ENCODE data around the gene MED27. TPM values are rescaled to one million over a fixed set of nuclear protein-coding genes. Genes with fewer than 3 reads are reported as not detected.
"Not testable (repeated sequence)": the region's sequence is repeated elsewhere in the genome, so short reads cannot be mapped to it uniquely, and the experiment has no call there.

Gene MED27
- total RNA-seq, 1 donor from 2014 or later, result 15.8 TPM

- no peak for DNase-seq (ENCODE audit: low spot score)
Observed at GRCh38 chr9:131927091-131927490, 152.6 kb downstream of the MED27 start.

DNA sequence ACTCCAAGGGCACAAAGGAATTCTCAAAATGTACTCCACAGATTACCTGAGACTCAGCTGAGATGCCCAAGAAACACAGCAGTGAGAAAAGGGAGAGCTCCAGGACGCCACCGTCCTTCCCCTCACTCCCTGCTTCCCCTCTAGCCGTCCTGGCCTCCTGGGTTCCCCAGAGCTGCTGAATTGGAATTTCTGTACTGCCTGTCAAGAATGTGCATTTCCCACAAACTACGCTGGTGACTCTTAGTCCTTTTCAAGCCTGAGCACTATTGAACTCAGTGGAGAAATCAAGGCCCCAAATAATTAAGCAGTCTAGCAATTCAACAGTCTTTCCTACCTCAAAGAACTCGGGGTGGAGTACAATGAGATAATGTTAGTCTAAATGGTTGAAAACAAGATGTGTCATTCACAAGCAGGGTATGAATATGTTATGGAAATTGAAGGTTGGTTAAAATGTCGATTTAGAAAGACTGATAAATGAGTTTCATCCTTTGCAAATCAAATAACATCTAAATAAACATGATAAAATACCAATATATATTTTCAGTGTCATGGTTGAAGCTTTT is 153.2 kb downstream of the MED27 start:
- no peak for DNase-seq (ENCODE audit: low spot score)

- DNase-seq (ENCODE audit: low spot score), result no peak
Observed at GRCh38 chr9:131925677-131926177, 153.9 kb downstream of the MED27 start.

GRCh38 chr9:131923766-131924165 is 155.9 kb downstream of the MED27 start:
- no peak for DNase-seq (ENCODE audit: low spot score)

DNA sequence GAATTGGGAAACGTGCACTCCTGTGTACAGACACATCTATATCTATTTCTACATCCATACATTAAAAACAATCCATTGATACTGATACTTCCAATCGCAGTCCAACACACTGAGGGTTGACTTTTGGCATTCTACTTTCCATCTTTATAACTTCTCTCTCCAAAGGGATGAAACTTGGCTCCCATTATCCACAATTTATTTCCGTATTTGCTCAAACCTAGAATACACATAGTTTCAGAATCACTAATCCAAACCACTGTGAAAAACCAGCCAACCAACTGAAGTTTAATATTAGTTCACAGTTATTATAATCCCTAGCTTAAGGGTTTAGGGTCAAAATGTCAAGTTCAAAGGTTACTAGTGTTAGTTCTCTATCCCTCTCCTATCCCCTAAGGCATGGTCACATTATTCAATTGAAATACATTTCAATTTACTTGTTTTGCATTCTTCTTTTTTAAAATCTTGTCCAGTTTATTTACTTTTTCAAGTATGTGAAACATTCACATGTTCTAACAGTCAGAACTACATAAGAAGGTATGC is 156.5 kb downstream of the MED27 start:
- DNase-seq (ENCODE audit: low spot score), result no peak

DNA sequence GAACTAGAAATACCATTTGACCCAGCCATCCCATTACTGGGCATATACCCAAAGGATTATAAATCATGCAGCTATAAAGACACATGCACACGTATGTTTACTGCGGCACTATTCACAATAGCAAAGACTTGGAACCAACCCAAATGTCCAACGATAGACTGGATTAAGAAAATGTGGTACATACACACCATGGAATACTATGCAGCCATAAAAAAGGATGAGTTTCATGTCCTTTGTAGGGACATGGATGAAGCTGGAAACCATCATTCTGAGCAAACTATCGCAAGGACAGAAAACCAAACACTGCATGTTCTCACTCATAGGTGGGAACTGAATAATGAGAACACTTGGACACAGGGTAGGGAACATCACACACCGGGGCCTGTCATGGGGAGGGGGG is 158.0 kb downstream of the MED27 start:
- DNase-seq (ENCODE audit: low spot score), result not testable (repeated sequence)

DNA sequence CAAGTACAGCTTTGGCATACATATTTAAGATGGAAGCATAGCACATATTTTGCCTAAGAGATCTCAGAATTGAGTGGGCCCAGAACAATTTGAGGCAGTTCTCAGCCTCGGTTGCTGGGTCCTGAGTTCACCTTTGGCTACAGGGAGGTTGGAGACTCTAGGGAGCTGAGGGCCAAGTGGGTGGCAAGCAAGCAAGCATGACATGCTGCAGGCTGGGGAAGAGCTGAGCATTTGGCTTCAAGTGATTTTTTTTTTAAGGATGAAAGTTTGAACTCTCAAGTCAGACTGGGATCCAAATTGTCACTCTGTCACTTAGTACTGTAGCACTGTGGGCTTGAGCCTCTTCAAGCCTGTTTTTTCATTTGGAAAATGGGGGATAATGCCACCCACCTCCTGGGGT is 160.5 kb downstream of the MED27 start:
- no peak for DNase-seq (ENCODE audit: low spot score)

DNA sequence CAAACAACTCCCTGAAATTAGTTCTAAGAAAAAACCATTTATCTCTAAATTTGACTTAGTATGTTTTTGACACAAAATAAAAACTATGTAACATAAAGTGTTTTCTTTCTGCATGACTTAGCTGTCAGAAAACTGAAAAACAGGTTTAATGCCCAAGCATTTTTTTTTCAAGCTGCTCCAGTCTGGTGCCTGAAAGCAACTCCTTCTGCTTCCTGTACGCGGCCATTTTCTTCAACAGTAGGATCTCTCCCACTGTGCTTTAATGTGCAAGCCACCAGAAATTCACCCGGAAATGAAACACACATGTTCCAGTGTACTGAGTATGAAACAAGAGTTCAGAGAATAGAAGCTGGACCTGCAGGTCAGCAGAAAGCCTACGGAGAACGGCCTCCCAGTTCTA is 161.2 kb downstream of the MED27 start:
- DNase-seq (ENCODE audit: low spot score), result no peak

DNA sequence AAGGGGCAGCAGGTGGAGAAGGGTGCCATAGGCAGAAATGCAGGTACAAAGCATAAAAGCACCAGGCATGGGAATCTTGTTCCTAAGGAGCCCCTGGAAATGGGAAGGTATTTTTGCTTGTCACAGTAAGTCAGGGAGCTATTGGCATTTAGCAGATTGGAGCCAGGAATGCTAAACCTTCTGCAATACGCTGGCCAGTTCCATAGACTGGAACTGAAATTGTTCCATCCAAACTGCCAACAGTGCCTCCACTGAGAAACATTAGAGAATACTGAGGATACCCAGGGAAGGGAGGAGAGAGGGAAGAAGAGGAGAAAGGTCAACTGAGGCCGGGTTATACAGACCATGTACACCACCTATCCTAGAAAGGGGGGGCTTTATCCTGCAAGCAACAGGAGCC is 162.7 kb downstream of the MED27 start:
- DNase-seq (ENCODE audit: low spot score), result no peak

DNA sequence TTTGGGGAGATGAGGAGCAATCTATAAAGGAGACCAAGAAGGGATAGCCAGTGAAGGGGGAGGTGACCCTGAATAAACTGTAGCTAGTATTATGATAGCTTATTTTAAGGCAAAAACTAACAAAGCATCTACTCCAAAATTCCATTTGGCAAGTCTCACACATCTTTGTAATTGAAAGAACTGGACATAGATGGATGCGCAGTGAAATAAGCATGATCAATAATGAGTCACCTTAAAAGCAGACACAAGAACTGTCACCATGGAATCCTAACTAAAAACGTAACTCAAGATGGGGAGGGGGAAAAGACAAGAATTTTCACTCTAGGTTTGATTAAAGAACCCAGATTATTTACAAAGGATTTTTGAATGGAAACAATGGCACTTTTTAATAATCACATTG is 164.5 kb downstream of the MED27 start:
- DNase-seq (ENCODE audit: low spot score), result no peak

- no peak for DNase-seq (ENCODE audit: low spot score)
Observed at GRCh38 chr9:131912671-131913070, 167.0 kb downstream of the MED27 start.

DNA sequence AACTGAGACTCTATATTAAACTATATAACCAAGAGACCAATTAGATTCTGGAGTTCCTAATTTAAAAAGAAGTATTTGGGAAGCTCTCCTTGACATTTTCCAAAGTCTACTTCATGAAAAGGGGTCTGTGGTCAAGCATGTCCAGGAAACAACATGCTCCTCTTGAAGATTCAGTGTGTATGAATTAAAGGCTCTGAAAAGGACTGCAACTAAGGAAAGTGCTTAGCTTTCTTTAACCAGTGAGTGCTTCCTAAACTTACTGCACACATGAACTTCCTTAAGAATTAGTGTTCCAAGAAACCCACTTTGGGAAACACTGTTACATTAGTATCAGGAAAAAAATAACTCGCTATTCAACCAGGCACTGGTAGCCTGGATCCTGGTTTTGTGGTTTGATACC is 167.6 kb downstream of the MED27 start:
- no peak for DNase-seq (ENCODE audit: low spot score)

- no peak for DNase-seq (ENCODE audit: low spot score)
Observed at GRCh38 chr9:131910572-131910971, 169.1 kb downstream of the MED27 start.

- no peak for DNase-seq (ENCODE audit: low spot score)
Observed at GRCh38 chr9:131905144-131905543, 174.5 kb downstream of the MED27 start.

- no peak for DNase-seq (ENCODE audit: low spot score)
Observed at GRCh38 chr9:131899296-131900228, 180.1 kb downstream of the MED27 start.

- DNase-seq (ENCODE audit: low spot score), result no peak
Observed at GRCh38 chr9:131892902-131893500, 186.7 kb downstream of the MED27 start.

DNA sequence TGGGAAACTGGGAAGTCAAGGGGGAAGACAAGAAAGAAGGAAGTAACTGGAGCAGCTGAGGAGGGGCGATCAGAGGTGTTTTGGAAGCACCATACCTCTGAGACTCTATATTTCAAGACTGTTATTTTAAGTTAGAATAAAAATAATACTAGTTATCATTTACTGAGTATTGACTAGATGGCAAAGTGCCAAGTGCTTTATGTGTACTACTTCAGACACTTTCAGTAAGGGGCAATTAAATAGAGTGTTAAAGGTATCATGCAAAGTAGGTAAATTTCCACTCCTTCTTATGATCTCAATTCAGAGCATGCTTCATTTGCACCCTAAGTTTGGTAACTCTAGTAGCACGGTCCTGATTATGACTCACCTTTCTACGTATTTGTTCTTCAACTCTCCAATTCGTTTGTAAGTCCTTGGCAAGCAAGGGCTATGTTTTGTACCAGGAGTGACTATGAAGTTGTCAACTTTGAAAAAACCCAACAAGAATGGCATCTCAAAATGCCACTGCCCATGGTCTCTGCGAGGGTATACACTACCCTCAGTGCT is 187.4 kb downstream of the MED27 start:
- no peak for DNase-seq (ENCODE audit: low spot score)

GRCh38 chr9:131891598-131891997 is 188.1 kb downstream of the MED27 start:
- no peak for DNase-seq (ENCODE audit: low spot score)

DNA sequence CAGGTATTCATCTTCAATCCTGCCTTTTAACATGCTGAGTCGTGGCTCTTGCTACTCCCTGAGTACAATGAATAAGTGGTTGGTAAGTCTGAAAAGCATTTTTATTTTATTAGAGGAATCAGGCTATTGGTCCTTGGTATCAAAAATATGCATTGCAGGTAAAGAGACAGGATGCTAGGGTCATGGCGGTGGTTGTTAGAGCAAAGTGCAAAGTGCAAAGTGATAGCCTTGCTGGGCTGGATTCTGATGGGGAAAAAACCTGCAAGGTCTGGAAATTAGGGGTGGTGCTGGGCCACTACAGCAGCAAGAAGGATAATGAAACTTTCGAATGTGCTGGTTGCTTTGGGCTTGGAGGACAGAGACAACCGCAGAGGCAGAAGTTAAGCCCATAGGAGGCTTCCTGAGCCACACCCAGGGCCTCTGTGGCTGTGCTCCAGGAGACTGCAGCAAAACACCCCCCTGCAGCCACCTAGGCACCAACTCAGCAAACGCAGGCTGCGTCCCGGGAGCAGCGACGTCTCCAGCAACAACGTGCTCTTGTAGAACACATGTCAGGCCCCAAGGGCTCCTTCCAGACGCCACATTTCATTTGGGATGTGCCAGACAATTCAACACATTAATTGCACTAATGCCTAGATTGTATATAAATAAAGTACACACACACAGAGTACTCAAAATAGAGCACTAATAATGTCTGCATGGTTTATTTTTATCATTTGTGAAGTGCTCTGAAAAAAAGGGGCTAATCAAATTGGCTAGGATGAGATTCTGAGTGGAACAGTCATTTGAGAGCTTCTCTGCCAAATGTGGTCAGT is 190.0 kb downstream of the MED27 start:
- no peak for DNase-seq (ENCODE audit: low spot score)

- DNase-seq (ENCODE audit: low spot score), result no peak
Observed at GRCh38 chr9:131888923-131889322, 190.7 kb downstream of the MED27 start.

DNA sequence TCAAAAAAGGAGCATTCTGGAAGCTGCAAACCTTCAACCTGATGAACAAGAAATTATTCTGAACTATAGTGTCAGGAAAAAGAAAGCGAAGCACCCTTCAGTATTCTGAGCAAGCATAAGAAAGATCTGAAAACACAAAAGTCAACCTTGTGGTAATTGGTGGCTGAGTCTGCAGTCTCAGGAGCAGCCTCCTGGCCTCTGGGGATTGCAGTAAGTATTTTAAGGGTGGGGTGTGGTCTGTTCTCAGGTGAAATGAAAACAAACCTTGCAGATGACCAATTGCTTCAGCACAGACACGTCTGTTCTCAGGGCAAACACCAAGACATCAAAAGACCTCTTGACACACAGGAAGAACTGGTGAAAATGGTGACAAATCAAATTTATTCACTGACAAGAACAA is 192.0 kb downstream of the MED27 start:
- no peak for DNase-seq (ENCODE audit: low spot score)
